22Rv1 (cell line): ENCODE measurements around the gene PARD6G.
"Not testable (repeated sequence)": the region's sequence is repeated elsewhere in the genome, so short reads cannot be mapped to it uniquely, and the experiment has no call there.

ENCODE experiments used
- H3K27ac ChIP-seq: fragments of 450-650 bp; 2 replicates; pipeline ENCODE4 v1.5.1; 2017
- ZFX ChIP-seq: fragments of 450-650 bp; IDR thresholded peaks from 2 replicates; pipeline ENCODE4 v1.6.1; 2017; ENCODE audit warnings: antibody characterized with exemption, borderline replicate concordance
- TF ChIP-seq, protein P1 (sequence below): fragments of 450-650 bp; IDR thresholded peaks from 2 replicates; pipeline ENCODE4 v1.5.1; 2017; ENCODE audit warnings: mild to moderate bottlenecking

Gene PARD6G

DNA sequence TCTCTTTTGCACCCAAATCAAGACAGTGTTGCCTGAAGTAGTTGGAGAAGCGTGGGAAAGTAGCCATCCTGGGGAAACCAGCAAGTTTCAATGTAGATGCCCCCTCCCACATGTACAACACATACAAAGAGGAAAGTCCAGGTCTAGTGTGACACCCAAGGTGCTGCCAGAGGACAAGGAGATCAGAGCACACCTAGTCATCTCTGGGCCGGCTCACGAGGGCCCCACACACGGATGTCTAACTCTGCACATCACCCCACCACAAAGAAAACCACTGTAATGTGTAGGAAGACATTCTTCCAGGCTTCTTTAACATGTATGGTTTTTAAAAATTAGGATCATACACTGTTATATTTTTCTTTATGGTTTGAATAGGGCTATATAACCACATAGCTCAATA lies 21.6 kb downstream of the PARD6G start:
- TF ChIP-seq, protein P1, sequence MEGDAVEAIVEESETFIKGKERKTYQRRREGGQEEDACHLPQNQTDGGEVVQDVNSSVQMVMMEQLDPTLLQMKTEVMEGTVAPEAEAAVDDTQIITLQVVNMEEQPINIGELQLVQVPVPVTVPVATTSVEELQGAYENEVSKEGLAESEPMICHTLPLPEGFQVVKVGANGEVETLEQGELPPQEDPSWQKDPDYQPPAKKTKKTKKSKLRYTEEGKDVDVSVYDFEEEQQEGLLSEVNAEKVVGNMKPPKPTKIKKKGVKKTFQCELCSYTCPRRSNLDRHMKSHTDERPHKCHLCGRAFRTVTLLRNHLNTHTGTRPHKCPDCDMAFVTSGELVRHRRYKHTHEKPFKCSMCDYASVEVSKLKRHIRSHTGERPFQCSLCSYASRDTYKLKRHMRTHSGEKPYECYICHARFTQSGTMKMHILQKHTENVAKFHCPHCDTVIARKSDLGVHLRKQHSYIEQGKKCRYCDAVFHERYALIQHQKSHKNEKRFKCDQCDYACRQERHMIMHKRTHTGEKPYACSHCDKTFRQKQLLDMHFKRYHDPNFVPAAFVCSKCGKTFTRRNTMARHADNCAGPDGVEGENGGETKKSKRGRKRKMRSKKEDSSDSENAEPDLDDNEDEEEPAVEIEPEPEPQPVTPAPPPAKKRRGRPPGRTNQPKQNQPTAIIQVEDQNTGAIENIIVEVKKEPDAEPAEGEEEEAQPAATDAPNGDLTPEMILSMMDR = no peak
- TF ChIP-seq ZFX = no peak

GRCh38 chr18:80223581-80224148 lies 23.6 kb downstream of the PARD6G start:
- TF ChIP-seq ZFX = no peak
- TF ChIP-seq, protein P1 = no peak
- no peak overlapping the region for H3K27ac ChIP-seq

More for the DNA sequence above, 21.6 kb downstream of the PARD6G start:
- no peak overlapping the region for H3K27ac ChIP-seq

DNA sequence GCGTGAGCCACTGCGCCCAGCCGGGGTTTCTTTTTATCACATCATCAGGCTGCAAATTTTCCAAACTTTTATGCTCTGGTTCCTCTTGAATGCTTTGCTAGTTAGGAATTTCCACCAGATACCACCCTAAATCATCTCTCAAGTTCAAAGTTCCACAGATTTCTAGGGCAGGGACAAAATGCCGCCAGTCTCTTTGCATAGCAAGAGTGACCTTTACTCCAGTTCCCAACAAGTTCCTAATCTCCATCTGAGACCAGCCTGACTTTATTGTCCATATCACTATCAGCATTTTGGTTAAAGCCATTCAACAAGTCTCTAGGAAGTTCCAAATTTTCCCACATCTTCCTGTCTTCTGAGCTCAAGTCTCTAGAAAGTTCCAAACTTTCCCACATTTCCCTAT lies 27.8 kb downstream of the PARD6G start:
- H3K27ac ChIP-seq = not testable (repeated sequence)

DNA sequence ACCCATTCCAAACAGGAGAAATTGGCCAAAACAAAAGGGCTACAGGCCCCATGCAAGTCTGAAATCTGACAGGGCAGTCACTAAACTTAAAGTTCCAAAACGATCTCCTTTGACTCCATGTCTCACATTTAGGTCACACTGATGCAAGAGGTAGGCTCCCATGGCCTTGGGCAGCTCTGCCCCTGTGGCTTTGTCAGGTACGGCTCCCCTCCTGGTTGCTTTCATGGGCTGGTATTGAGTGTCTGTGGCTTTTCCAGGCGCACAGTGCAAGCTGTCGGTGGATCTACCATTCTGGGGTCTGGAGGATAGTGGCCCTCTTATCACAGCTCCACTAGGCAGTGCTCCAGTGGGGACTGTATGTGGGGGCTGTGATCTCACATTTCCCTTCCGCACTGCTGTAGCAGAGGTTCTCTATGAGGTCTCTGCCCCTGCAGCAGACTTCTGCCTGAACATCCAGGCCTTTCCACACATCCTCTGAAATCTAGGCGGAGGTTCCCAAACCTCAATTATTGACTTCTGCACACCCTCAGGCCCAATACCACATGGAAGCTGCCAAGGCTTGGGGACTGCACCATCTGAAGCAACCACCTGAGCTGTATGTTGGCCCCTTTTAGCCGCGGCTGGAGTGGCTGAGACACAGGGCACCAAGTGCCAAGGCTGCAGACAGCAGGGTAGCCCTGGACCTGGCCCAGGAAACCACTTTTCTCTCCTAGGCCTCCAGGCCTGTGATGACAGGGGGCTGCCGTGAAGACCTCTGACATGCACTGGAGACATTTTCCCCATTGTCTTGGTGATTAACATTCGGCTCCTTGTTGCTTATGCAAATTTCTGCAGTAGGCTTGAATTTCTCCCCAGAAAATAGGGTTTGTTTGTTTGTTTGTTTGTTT lies 28.7 kb downstream of the PARD6G start:
- TF ChIP-seq, protein P1 = no peak
- no peak for TF ChIP-seq ZFX
- H3K27ac ChIP-seq = no peak overlapping the region

GRCh38 chr18:80213182-80213581 lies 34.1 kb downstream of the PARD6G start:
- TF ChIP-seq, protein P1 = no peak
- no peak for TF ChIP-seq ZFX
- H3K27ac ChIP-seq = no peak overlapping the region

- H3K27ac ChIP-seq = no peak overlapping the region
- TF ChIP-seq ZFX = no peak
- TF ChIP-seq, protein P1 = no peak
Observed at GRCh38 chr18:80210312-80211083, 36.8 kb downstream of the PARD6G start.

GRCh38 chr18:80208620-80209019 lies 38.7 kb downstream of the PARD6G start:
- TF ChIP-seq, protein P1 = no peak
- TF ChIP-seq ZFX = no peak
- H3K27ac ChIP-seq = no peak overlapping the region
